T-helper 22 cell (primary cell): ENCODE data around the gene NOD2.

ENCODE experiments used
- DNase-seq: peaks from one replicate; pipeline ENCODE4 v3.0.0-alpha.2; 2020; ENCODE audit warnings: low read depth

The NOD2 gene

DNA sequence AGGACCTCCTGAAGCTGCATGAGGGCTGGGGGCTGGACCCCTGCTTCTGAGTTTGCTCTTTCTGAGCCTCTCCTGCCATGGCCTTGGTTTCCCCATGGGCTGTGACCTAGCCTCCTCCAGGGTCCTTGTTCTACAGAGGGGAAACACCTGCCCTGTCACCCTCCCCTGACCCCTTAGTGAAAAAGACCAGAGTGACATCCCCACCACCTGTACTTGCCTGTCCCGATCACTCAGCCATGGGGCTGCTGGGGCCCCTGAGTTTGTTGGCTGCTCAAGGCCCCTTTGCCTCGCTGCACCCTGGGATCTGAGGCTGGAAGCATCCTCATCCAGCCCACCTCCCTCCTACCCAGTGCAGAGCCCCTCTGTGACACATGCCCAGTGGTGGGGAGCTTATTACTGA lies 800 bp downstream of the NOD2 start:
- no peak for DNase-seq

DNA sequence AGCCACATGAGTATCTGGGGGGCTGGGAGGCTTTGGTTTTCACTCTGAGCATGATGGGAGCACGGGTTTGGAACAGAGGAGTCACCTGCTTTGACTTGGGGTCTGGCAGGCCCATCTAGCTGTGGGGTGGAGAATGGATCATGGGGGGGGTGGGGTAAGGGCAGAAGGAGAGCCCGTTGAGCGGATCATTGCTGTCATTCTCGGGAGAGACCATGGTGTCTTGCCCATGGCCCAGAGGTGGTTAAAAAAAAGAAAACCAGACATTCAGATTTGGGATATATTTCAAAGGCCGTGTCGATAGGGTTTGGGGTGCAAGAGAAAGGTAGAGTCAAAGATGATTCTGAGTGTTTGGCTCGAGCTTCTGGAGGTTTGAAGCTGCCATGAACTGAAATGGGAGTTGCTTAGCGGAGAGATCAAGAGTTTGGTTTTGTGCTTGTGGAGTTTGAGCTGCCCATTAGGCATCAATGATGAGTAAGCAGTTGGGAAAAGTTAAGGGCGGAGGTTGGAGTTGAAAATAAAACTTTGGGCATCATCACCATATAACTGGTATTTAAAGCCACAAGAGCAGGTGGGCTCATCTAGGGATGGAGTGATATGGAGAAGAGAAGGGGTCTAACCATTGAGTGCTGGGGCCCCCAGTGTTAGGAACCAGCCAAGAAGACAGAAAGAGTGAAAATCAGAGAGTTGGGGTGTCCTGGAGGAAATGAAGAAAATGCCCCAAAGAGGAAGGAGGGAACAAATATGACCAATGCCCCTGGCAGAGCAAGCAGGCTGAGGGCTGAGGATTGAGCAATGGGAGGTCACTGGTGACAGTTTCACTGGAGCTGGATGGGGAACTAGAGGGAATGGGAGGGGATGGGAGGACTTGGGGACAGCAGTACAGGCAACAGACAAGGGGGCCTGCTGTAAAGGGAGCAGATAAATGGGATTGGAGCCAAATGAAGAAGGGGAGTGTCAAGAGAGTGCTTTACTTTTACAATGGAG lies 1.9 kb downstream of the NOD2 start:
- no peak for DNase-seq

DNA sequence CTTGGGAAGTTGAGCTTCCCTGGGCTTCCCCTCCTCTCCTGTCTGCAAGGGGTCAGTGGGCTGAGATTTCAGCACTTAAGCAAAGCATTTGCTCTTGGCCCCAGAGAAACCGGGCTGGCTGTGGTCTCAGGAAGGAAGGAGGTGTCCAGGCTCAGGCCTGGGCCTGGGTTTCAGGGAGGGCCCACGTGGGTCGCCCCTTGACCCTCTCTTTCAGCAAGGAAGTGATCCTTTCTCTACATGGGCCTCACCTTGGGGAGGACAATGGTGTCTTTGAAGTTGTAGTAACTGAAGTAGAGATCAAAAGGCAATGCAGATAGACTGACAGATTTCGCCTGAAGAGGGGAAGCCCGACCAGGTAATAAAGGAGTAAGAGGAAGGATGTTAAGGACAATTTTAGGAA lies 2.7 kb downstream of the NOD2 start:
- no peak for DNase-seq

- peak; percentile 68 for DNase-seq
Observed at GRCh38 chr16:50696575-50697420, 3.4 kb downstream of the NOD2 start.

DNA sequence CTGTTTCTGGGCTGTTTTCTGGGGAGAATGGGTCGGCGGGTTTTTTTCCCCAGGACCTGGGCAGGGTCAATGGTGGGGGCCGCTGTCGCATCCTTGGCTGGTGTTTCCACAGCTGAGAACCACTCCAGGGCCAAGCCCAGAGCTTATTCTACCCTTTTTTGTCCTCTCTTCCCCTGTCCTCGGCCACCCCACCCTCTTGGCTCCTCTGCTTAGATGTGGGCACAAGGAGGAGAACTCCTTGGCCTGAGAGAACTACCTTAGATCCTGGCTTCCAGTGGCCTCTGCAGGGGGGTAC lies 4.0 kb downstream of the NOD2 start:
- no peak for DNase-seq

GRCh38 chr16:50697881-50698767 lies 4.7 kb downstream of the NOD2 start:
- DNase-seq = peak; percentile 26

- DNase-seq = peak; percentile 32
Observed at GRCh38 chr16:50699326-50700159, 6.1 kb downstream of the NOD2 start.

DNA sequence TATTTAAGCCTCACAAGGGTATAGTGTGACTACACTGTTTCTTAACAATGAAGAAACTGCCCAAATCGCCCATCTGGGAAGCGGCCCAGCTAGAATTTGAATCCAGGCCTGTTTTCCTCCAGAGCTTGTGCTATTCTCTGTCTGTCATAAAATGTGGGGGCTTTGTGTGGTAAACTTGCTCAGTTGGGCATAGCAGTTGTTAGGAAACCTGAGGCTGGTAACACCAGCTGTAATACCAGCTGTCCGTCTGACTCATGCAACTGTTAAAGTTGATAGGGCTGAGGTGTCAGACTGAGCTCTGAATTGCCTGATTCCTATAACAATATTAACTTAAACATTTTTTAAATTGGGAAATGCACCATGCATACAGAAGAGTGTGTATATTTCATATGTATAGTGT lies 9.3 kb downstream of the NOD2 start:
- no peak for DNase-seq

- no peak for DNase-seq
Observed at GRCh38 chr16:50704245-50704644, 10.8 kb downstream of the NOD2 start.

DNA sequence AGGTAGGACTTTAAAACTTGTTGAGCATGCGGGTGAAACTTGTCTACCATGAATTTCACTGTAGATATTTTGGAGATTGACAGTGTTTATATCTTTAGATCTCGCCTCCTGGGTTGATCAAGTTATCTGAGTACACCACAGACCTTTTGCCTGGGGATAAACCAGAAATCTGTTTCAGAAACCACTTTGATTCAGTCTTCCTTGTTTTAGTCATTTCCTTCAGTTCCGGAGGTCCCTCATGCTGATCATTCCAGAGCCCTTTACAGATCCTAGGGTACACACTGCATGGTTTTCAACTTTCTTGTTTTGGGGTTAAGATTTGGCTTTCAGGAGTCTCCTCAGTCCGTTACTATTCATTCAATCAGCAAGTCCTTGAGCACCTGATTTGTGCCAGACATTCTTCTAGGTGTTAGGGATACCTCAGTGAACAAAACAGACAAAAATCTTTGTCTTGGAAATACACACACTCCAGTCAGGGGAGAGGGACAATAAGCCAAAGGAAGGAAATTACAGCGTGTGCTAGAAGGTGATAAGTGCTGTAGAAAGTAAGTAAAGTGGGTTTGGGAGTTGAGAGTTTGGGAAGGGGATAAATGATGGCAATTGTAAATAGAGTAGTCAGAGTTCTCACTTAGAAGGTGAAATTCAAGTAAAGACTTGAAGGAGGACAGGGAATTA lies 12.2 kb downstream of the NOD2 start:
- no peak for DNase-seq

DNA sequence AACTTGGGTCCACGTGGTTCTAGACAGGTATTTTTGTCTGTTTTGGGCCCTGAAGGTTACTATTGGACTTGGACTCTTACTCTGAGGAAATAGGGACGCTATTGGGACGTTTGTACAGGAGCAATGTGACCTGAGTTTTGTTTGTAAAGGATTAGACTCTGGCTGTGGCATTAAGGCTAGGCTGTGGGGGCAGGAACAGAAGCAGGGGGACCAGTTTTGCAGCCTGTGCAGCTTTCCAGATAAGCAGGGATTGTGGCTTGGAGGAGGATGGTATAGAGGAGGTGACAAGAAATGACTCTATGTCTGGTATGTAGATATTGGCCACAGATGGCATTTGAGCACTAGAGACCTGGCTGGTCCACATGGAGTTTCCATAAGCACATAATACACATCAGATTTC lies 12.8 kb downstream of the NOD2 start:
- no peak for DNase-seq

DNA sequence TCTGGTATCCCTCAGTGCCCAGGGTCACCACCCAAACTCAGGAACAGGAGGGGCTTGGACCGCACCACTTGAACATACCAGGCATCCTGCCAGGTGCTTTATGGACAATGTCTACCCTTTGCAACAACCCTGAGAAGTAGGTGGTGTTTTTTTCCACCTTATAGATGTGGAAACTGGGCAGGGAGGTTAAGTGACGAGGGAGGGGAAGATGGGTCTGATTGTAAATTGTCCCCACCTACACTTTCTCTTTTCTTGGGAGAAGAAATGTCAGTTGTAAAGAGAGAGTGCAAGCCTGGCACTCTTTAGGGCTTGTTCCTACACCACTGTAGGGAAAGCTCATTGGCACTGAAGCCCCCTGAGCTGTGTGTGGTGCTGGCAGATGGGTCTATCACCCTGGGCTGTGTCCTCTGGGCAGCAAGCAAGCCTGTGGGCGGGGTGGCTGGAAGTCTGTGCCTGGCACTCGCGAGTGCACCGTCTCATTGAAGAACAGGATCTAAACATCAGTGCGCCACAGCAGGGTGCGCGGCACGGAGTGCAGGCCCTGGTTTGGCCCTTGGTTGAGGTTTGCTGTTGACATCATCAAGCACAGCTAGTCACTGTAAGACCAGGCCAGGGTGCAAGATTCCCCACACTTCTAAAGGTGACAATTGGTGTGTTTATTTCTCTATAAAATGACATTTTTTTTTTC lies 15.1 kb downstream of the NOD2 start:
- DNase-seq = no peak

DNA sequence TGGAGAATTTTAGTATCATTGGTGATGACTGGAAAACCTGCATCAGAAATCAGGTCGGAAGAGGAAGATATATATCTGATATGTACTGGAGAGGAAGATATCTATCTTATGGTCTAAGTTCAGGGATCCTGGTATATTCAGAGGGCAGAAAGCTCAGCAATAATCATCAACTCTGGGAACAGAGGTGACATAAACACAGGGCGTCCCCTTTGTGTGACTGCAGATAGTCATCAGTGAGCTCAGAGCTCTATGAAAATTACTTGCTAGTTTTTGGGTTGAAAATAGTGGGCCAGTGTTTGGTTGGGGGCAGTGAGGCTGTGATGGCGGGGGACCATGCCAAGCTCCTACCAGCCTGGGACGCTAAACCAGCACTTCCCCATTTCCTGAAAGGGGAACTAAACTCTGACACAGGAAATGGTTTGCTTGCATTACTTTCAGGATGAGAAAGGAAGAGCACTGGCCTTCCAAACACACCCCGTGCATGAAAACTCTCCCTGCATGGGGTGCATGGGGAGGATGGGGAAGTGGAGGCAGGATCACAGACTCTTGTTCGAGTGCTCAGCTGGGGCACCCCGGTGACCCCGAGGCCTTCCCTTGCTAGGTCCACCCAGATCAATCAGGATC lies 15.8 kb downstream of the NOD2 start:
- DNase-seq = no peak

GRCh38 chr16:50709980-50710379 lies 16.6 kb downstream of the NOD2 start:
- DNase-seq = no peak

DNA sequence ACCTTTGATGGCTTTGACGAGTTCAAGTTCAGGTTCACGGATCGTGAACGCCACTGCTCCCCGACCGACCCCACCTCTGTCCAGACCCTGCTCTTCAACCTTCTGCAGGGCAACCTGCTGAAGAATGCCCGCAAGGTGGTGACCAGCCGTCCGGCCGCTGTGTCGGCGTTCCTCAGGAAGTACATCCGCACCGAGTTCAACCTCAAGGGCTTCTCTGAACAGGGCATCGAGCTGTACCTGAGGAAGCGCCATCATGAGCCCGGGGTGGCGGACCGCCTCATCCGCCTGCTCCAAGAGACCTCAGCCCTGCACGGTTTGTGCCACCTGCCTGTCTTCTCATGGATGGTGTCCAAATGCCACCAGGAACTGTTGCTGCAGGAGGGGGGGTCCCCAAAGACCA lies 17.6 kb downstream of the NOD2 start:
- DNase-seq = no peak

DNA sequence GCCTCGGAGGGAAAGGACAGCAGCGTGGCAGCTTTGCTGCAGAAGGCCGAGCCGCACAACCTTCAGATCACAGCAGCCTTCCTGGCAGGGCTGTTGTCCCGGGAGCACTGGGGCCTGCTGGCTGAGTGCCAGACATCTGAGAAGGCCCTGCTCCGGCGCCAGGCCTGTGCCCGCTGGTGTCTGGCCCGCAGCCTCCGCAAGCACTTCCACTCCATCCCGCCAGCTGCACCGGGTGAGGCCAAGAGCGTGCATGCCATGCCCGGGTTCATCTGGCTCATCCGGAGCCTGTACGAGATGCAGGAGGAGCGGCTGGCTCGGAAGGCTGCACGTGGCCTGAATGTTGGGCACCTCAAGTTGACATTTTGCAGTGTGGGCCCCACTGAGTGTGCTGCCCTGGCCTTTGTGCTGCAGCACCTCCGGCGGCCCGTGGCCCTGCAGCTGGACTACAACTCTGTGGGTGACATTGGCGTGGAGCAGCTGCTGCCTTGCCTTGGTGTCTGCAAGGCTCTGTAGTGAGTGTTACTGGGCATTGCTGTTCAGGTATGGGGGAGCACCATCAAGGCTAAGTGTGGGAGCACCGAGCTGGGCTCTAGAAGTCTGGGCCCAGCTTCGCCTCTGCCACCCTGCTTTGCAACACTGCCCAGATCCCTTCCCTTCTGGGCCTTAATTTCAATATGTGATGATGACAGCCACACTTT lies 18.6 kb downstream of the NOD2 start:
- DNase-seq = no peak

- DNase-seq = no peak
Observed at GRCh38 chr16:50712560-50712898, 19.1 kb downstream of the NOD2 start.

GRCh38 chr16:50712956-50713355 lies 19.6 kb downstream of the NOD2 start:
- DNase-seq = no peak

DNA sequence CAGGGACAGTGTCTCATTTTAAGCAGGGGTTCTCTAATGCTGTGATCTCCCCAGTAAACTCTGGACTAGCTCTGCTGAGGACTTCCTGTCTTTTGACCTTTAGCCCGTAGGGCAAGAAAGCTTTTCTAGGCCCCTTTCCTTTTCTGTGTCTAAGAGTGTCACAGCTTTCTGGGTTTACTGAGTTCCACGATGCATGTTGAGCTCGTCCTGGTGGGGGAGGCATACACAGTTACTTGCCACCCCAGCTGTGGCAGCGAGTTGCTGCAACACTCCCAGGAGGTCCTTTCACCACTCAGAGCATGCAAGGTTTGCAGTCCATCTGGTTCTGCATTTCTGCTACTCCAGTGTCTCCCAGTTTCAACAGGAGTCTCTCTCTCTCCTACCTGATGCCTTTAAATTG lies 23.7 kb downstream of the NOD2 start:
- no peak for DNase-seq
